Small intestine (tissue), 7 donors: ENCODE results near the gene LRRC51. TPM values are rescaled to one million over a fixed set of nuclear protein-coding genes. Genes with fewer than 3 reads are reported as not detected.
A peak's percentile ranks its signal among the peaks of the same experiment; 100 is the strongest.

Source experiments
- DNase-seq, 2 donors: peaks; one replicate each; pipeline versions ENCODE4 v3.0.0 to v3.0.0-alpha.2; 2013
- FAIRE-seq: peaks from 2 replicates; lab custom pipeline; 2012; peaks lifted over from hg19 to GRCh38; lab: Jason Lieb, UNC
- H3K27ac ChIP-seq, 3 donors: one replicate each; pipeline ENCODE4 v1.5.1; 2013; ENCODE audit warnings: low read length in 2 of 3, mild to moderate bottlenecking in 2 of 3, control low read depth in 1 of 3, inconsistent platforms in 1 of 3, low read depth in 1 of 3, moderate library complexity in 1 of 3
- H3K27me3 ChIP-seq, 3 donors: one replicate each; pipeline ENCODE4 v1.6.1; 2013; ENCODE audit warnings: low read length in 3 of 3, inconsistent platforms in 1 of 3; ENCODE audit not compliant: control insufficient read depth in 3 of 3, insufficient read depth in 3 of 3
- H3K36me3 ChIP-seq, 3 donors: one replicate each; pipeline ENCODE4 v1.6.1; 2013; ENCODE audit warnings: low read length in 3 of 3, inconsistent platforms in 1 of 3, low read depth in 1 of 3, mild to moderate bottlenecking in 1 of 3, moderate library complexity in 1 of 3; ENCODE audit not compliant: control insufficient read depth in 3 of 3, insufficient read depth in 2 of 3
- H3K4me1 ChIP-seq, 3 donors: one replicate each; pipeline ENCODE4 v1.6.1; 2013; ENCODE audit warnings: low read length in 2 of 3, inconsistent platforms in 1 of 3, low read depth in 1 of 3, mild to moderate bottlenecking in 1 of 3, moderate library complexity in 1 of 3; ENCODE audit not compliant: control insufficient read depth in 3 of 3, insufficient read depth in 2 of 3
- H3K4me3 ChIP-seq, 3 donors: one replicate each; pipeline ENCODE4 v1.5.1; 2013; ENCODE audit warnings: low read length in 3 of 3, control low read depth in 1 of 3, inconsistent platforms in 1 of 3, low read depth in 1 of 3, mild to moderate bottlenecking in 1 of 3, moderate library complexity in 1 of 3
- H3K9me3 ChIP-seq, 2 donors: one replicate each; pipeline ENCODE4 v1.6.1; 2013; ENCODE audit warnings: low read depth in 1 of 2, low read length in 1 of 2; ENCODE audit not compliant: control insufficient read depth in 2 of 2, insufficient read depth in 1 of 2
- WGBS, 3 donors: extraction: QIAGEN DNeasy Blood & Tissue Kit; methylation state at CpG; one replicate each; pipeline ENCODE4 v1.1.7; 2013; 5-methylcytosine and 5-hydroxymethylcytosine counted together
- polyA plus RNA-seq, 4 donors: library from polyadenylated mRNA; stranded (reverse) in 3 of 4; unstranded in 1 of 4; fragments of 200-250 nt in 3 of 4; fragments of 120-200 nt in 1 of 4; gene quantifications; one replicate each; pipeline versions ENCODE4 v1.2.1 to v1.2.3, GENCODE V29; 2013
- donor health status: healthy with polysubstance abuse.
- donor health status: control.
- donor health status: control.
- donor health status: Bipolar disorder and iron deficiency.
- donor health status: healthy.

The LRRC51 gene
- polyA plus RNA-seq, 4 donors = 3.8 to 10.7 (median 5.6) TPM

GRCh38 chr11:72088076-72088808 is 7.6 kb downstream of the LRRC51 start:
- 82 to 87% (median 83%) methylated on average over 4 of the region's 4 CpGs for WGBS, 3 donors

GRCh38 chr11:72091292-72091691 is 10.6 kb downstream of the LRRC51 start:
- peaks cover 0 to 12% (median 0%) of the 10 kb centered on the region in 3 donors for H3K4me1 ChIP-seq
- WGBS, 3 donors = 13 to 46% (median 34%) methylated on average over 4 of the region's 4 CpGs
- H3K36me3 ChIP-seq = peaks cover 0 to 27% (median 11%) of the 10 kb centered on the region in 3 donors
- H3K4me3 ChIP-seq = no peak overlapping the region
- FAIRE-seq = no peak
- no peaks in the 10 kb centered on the region for H3K9me3 ChIP-seq
- DNase-seq = peak; percentile 85 to 86
- H3K27ac ChIP-seq = peak overlapping the region in 2 of 3 donors; percentile 33 to 44
- no peaks in the 10 kb centered on the region for H3K27me3 ChIP-seq

More at GRCh38 chr11:72088076-72088808, 7.6 kb downstream of the LRRC51 start:
- no peak for FAIRE-seq
- Histone ChIP-seq H3K4me1 (peaks cover 0 to 12% (median 0%) of the 10 kb centered on the region in 3 donors), H3K27me3 (no peaks in the 10 kb centered on the region), H3K4me3 (no peak overlapping the region), H3K9me3 (no peaks in the 10 kb centered on the region), H3K27ac (no peak overlapping the region), H3K36me3 (peaks cover 0 to 13% (median 5%) of the 10 kb centered on the region in 3 donors)
- no peak for DNase-seq

DNA sequence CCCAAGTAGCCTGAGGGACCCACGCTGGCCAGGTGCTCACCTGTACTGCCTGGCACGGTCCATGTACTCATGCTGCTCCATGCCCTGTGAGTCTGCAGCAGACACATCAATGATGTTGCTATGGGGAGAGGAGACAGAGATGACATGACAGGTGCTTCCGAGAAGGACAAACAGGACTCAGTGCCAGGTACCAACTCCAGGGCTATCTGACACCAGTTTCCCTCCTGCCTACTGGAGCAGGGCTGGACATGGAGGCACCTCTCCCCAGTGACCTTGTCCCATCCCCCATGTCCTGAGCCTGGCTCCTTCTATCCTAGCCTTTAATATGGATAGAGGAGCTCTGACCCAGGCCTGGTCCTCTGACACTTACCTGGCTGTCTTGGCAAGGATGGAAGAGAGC is 18.1 kb downstream of the LRRC51 start:
- H3K4me1 ChIP-seq = peaks cover under 1 to 9% (median 4%) of the 10 kb centered on the region in 3 donors
- no peak overlapping the region for H3K4me3 ChIP-seq
- H3K27me3 ChIP-seq = no peaks in the 10 kb centered on the region
- no peak overlapping the region for H3K27ac ChIP-seq
- FAIRE-seq (no peak), DNase-seq (no peak)
- peaks cover 15 to 61% (median 26%) of the 10 kb centered on the region in 3 donors for H3K36me3 ChIP-seq
- WGBS, 3 donors = 92 to 98% (median 96%) methylated on average over 3 of the region's 3 CpGs
- peaks cover 0 to 3% of the 10 kb centered on the region in 2 donors for H3K9me3 ChIP-seq

DNA sequence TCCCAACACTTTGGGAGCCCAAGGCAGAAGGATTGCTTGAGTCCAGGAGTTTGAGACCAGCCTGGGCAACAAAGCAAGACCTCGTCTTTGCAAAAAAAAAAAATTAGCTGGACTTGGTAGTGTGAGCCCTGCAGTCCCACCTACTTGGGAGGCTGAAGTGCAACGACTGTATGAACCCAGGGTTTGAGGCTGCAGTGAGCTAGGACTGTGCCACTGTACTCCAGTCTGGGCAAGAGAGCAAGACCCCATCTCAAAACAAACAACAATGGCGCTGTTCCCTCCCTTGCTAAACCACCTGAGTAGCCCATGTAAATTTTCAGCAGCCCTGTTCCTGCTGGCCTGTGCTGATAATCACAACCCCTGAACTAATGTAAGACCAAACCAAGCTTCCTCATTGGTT is 19.4 kb downstream of the LRRC51 start:
- WGBS, 3 donors = 84 to 91% (median 84%) methylated on average over 3 of the region's 3 CpGs
- Histone ChIP-seq H3K27ac (no peak overlapping the region), H3K4me3 (no peak overlapping the region), H3K9me3 (peaks cover 0 to 8% of the 10 kb centered on the region in 2 donors), H3K4me1 (peaks cover 3 to 14% (median 4%) of the 10 kb centered on the region in 3 donors), H3K36me3 (peaks cover 15 to 56% (median 23%) of the 10 kb centered on the region in 3 donors), H3K27me3 (no peaks in the 10 kb centered on the region)
- no peak for FAIRE-seq
- no peak for DNase-seq

DNA sequence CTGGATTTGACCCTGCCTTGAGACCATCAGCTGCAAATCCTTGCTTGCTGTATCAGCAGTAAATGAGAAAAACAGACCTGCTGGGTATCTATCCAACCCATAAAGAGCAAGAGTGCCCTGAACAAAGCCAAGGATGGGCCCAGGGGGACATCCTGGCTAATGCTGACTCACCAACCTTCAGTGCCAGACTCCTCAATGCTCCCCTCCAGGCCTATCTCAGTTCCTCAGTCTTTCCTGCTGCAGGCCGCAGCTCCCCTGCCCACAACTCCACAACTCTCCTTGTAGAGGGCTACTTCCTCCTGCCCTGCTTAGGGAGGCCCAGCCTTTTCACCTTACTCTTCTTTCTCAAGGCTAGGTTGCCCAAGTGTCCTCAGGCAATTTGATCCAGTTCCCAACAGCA is 19.8 kb downstream of the LRRC51 start:
- H3K36me3 ChIP-seq = peaks cover 15 to 53% (median 20%) of the 10 kb centered on the region in 3 donors
- peaks cover 0 to 8% of the 10 kb centered on the region in 2 donors for H3K9me3 ChIP-seq

GRCh38 chr11:72102162-72102561 is 21.5 kb downstream of the LRRC51 start:
- DNase-seq (no peak), FAIRE-seq (no peak)
- Histone ChIP-seq H3K27me3 (no peaks in the 10 kb centered on the region), H3K36me3 (peaks cover 11 to 46% (median 17%) of the 10 kb centered on the region in 3 donors), H3K4me1 (peaks cover 3 to 14% (median 4%) of the 10 kb centered on the region in 3 donors), H3K27ac (peak overlapping the region; percentile 80 to 91 (median 87)), H3K4me3 (peak overlapping the region; percentile 68 to 93 (median 79)), H3K9me3 (peaks cover 0 to 8% of the 10 kb centered on the region in 2 donors)
- WGBS, 3 donors = 20 to 42% (median 28%) methylated on average over 4 of the region's 4 CpGs

More for the DNA sequence above, 19.8 kb downstream of the LRRC51 start:
- Histone ChIP-seq H3K27me3 (no peaks in the 10 kb centered on the region), H3K4me1 (peaks cover 3 to 14% (median 4%) of the 10 kb centered on the region in 3 donors), H3K27ac (no peak overlapping the region), H3K4me3 (no peak overlapping the region)
- FAIRE-seq (no peak), DNase-seq (no peak)
- 81 to 92% (median 90%) methylated on average over 1 of the region's 1 CpG for WGBS, 3 donors

- peak overlapping the region; percentile 80 to 91 (median 87) for H3K27ac ChIP-seq
- WGBS, 3 donors = 0 to 3% (median 3%) methylated on average over 9 of the region's 9 CpGs
Observed at GRCh38 chr11:72102631-72102945, 21.9 kb downstream of the LRRC51 start.

DNA sequence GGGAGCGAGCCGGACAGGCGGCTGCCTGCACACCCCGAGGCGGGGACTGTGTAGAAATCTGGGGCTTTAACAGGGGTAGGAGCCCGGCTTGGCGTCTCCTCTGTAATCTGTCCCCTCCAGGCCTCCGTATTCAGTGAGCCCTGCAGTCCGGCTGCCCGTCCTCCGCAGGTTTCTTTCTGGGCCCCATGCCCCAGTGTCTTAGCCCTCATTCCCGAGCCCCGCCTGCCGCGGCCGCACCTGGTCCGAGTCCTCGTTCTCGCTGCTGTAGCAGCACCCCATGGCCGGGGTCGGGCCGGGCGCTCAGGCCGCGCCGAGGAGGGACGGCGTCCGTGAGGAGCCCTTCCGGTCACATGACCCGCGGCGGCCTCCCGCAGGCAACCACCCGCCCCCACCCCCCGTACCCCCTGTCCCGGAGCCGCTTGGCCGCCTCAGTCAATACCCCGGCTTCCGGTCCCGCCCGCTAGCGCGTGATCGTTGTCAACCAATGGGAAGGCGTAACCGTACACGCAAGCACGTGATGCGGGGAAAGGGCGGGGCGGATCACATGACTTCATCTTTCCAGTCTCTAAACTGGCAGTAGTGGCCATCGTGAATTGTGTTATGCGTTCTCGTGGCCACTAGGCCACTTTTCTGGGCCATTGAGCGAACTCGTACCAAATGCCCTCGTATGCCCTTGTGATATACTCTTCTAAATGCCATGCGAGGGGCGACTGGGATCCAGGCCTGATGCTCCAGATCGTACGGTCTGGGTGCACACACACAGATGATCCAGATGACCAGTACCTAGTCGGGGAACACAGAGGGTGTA is 22.5 kb downstream of the LRRC51 start, which contains the start of gene LAMTOR1:
Gene LAMTOR1 (minus strand): TSS at position 352 of the 808 bp plus-strand sequence. CDS start 73 bp downstream, at position 279.
- peaks cover 3 to 14% (median 4%) of the 10 kb centered on the region in 3 donors for H3K4me1 ChIP-seq
- whole genome bisulfite sequencing, 3 donors = 4% methylated on average over 55 to 64 of the region's 64 CpGs
- no peak for FAIRE-seq

More at GRCh38 chr11:72102631-72102945, 21.9 kb downstream of the LRRC51 start:
- peak overlapping the region; percentile 68 to 93 (median 79) for H3K4me3 ChIP-seq
- H3K27me3 ChIP-seq = no peaks in the 10 kb centered on the region
- peaks cover 3 to 14% (median 4%) of the 10 kb centered on the region in 3 donors for H3K4me1 ChIP-seq
- H3K9me3 ChIP-seq = peaks cover 0 to 8% of the 10 kb centered on the region in 2 donors
- FAIRE-seq = no peak
- peak in 1 of 2 donors; percentile 13 for DNase-seq
- peaks cover 9 to 43% (median 14%) of the 10 kb centered on the region in 3 donors for H3K36me3 ChIP-seq

More for the DNA sequence above, 22.5 kb downstream of the LRRC51 start, which contains the start of gene LAMTOR1:
- DNase-seq = peak; percentile 99 to 100
- peak within 1 kb of the TSS; percentile 68 to 93 (median 79) for H3K4me3 ChIP-seq
- peak within 1 kb of the TSS; percentile 81 to 91 (median 87) for H3K27ac ChIP-seq
- no peaks in the 10 kb centered on the region for H3K27me3 ChIP-seq
- peaks cover 0 to 8% of the 10 kb centered on the region in 2 donors for H3K9me3 ChIP-seq
- H3K36me3 ChIP-seq = peaks cover 4 to 43% (median 11%) of the 10 kb centered on the region in 3 donors
